ENCODE data around the gene CCPG1.

The CCPG1 gene

DNA sequence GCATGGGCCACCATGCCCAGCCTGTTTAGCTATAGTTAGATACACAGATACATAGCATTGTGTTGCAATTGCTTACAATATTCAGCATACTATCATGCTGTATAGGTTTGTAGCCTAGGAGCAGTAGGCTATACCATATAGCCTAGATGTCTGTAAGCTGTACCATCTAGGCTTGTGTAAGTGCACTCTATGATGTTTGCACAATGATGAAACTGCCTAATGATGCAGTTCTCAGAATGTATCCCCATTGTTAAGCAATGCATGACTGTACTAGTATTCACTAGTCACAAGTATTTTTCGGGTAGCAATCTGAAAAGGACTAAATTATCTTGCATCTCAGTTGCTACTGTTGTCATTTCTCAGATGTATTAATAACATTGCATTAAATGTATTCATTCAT, 73.2 kb downstream of the CCPG1 start:
- no peak for DNase-seq
- in situ Hi-C loops (cut with MboI; ENCODE audit: low pct_unique_long_range_greater_than_20kb, low sequenced_read_pairs), result no loop called here

DNA sequence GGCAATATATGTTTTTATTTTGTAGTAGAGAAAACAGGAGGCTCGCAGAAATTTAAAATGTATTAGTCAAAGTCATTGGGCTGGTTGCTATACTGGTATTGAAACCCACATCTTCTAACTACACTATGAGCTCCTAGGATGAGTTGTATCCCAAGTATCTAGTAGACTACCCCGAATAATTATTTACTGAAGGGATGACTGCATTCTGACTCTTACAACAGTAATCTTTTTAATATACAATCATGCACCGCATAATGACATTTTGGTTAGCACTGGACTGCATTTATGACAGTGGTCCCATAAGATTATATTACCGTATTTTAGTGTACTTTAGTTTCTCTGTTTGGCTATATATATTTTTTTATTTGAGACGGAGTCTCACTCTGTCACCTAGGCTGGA, 73.8 kb downstream of the CCPG1 start:
- DNase-seq, result no peak
- in situ Hi-C loops (cut with MboI; ENCODE audit: low pct_unique_long_range_greater_than_20kb, low sequenced_read_pairs), result no loop called here

DNA sequence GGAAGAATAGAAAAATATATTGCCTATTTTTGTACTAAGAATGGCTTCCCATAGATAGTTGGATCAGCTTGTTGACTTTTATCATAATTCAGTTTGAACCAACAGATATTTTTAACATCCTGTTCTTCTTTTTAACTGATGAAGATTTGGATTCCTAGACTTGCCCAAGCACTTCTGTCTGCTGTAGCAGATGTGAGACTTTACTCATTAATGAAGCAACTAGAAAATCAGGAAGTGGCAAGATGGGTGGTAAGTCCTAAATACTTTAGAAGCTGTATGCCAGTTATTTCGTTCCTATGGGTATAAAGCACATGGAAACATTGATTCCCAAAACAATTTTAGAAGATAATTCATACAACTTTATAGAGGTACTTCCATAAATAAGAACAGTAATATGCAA, 80.8 kb downstream of the CCPG1 start:
- DNase-seq, result peak; percentile 38
- in situ Hi-C loops (cut with MboI; ENCODE audit: low pct_unique_long_range_greater_than_20kb, low sequenced_read_pairs), result no loop called here

DNA sequence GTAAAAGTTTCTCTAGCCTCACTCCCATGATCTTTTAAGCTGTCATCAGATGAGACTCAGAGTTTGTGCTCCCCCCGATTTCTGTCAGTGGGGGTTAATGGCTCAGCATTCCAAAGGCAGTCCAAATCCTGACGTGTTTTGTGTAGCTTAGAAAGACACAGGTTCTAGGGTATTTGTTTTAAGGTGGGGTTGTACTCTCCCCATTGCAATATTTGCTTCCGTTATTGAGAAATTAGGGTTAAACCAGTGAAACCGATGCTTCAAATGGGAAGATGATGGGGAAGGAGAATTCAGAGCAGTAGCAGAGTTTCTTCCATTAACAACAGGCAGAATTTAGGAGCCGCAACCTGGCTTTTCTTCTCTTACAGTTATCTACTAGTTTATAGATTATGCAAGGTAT, 85.7 kb downstream of the CCPG1 start:
- DNase-seq, result no peak
- in situ Hi-C loops (cut with MboI; ENCODE audit: low pct_unique_long_range_greater_than_20kb, low sequenced_read_pairs), result no loop called here

DNA sequence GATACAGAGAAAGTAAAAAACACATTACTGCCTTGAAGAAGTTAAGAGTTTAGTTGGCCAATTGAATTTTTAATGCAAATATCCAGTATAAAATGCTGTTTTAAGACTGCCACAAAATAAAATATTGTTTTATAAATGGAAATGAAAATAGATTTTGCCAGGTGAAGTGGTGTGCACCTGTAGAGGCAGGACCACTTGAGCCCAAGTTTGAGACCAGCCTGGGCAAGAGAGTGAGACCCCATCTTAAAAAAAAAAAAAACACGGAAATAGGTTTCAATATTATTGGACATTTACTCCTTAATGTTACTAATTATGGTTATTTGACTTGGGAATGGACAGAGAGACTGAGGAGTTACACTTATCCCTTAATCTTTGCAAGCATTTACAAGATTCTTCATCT, 87.2 kb downstream of the CCPG1 start:
- no peak for DNase-seq
- in situ Hi-C loops (cut with MboI; ENCODE audit: low pct_unique_long_range_greater_than_20kb, low sequenced_read_pairs), result no loop called here

DNA sequence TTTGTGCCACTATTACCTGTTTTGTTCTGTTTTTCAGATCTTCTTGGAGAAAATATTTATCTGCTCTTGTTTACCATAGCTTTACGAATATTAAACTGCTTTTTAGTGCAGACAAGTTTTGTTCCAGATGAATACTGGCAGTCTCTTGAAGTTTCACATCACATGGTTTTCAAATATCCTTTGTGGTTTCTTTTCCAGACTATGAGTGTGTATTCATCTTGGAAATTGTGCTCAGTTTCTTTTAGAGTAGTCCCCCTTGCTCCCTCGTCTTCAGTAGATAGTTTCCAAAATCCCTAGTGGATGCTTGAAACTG, 88.0 kb downstream of the CCPG1 start:
- in situ Hi-C loops (cut with MboI; ENCODE audit: low pct_unique_long_range_greater_than_20kb, low sequenced_read_pairs), result no loop called here
- DNase-seq, result no peak

DNA sequence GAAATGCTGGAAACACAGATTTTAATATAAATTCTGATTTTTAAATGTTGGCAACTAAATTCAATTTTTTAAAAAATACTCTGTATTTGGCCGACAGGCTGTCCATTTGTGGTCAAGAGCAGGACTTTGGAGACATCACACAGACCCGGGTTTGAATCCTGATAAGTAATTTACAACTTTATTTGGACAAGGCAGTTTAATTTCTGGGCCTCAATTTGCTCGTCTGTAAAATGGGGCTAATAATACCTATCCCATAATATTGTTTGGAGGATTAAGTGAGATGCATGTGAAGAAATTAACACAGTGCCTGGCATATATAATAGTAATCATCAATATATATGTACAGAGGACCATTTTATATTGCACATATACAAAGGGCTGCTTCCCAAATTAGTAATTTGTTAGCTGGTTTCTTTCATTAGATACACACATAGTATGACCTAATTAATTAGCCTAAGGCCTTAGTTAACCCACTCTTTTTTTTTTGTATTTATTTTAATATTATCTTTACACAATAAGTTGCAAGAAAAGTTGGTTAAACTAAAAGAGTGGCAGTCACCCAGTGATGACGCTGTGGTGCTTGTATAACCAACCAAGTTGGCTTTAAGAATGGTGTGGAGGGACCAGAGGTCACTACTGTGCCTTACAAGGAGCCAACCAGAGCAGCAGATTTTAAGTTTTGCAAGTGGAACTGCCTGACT, 88.5 kb downstream of the CCPG1 start:
- in situ Hi-C loops (cut with MboI; ENCODE audit: low pct_unique_long_range_greater_than_20kb, low sequenced_read_pairs), result no loop called here
- peak; percentile 22 for DNase-seq

DNA sequence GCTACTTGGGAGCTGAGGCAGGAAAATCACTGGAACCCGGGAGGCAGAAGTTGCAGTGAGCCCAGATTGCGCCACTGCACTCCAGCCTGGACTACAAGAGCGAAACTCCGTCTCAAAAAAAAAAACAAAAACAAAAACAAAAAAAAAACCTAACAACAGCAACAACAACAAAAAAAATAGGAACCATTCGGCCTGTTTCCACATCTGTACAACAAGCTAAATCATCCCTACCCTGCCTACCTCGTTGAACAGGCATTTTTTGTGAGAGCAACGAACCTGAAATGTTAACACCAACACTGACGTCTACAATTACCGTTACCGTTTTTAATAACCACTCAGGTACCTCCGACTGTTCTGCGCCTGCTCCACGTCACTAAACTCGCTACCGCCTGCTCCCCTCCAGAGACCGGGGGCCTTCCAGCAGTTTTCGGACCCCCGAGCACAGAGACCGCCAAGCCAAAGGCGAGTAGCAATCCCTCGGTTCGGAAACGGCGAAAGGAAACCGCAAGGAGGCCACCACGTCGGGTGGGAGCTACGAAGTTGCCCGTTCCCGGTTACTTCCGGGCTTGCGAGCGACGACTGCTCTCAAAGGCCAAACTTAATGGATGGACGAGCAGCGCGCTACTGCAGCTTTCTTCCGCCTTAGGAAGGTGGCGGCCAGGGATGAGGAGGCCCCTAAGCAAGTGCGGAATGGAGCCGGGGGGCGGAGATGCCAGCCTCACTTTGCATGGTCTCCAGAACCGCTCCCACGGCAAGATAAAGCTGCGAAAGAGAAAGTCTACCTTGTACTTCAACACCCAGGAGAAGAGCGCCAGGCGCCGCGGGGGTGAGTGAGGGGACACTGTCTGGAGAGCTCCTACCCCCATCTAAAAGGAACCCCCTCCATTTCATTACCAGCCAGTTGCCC, 89.3 kb downstream of the CCPG1 start, which contains the start of the genes PIGB and PIGBOS1:
Gene PIGB, plus strand, starts transcription at position 635 of the 907 bp plus-strand sequence. Its CDS starts 29 bp downstream, at position 664.
Gene PIGBOS1, minus strand, starts transcription at position 536 of the 907 bp plus-strand sequence. CDS start 1,331 bp downstream, outside the sequence.
- DNase-seq, result peak; percentile 94
- in situ Hi-C loops (cut with MboI; ENCODE audit: low pct_unique_long_range_greater_than_20kb, low sequenced_read_pairs), result no loop called here

Data from KBM-7 (cell line).